ENCODE data around the gene ZSCAN21.

ZSCAN21 gene

GRCh38 chr7:100074841-100075240 is 25.3 kb downstream of the ZSCAN21 start:
- DNase-seq (ENCODE audit: low read depth in 2 of 3, low spot score in 2 of 3): no peak

- no peak for DNase-seq (ENCODE audit: low read depth in 2 of 3, low spot score in 2 of 3)
Measured at GRCh38 chr7:100075418-100075817, 25.8 kb downstream of the ZSCAN21 start.

- DNase-seq (ENCODE audit: low read depth in 2 of 3, low spot score in 2 of 3): no peak
Measured at GRCh38 chr7:100077205-100077604, 27.6 kb downstream of the ZSCAN21 start.

- DNase-seq (ENCODE audit: low read depth in 2 of 3, low spot score in 2 of 3): no peak
Measured at GRCh38 chr7:100079024-100079560, 29.5 kb downstream of the ZSCAN21 start.

- no peak for DNase-seq (ENCODE audit: low read depth in 2 of 3, low spot score in 2 of 3)
Measured at GRCh38 chr7:100080907-100081534, 31.4 kb downstream of the ZSCAN21 start.

GRCh38 chr7:100081535-100082102 is 32.0 kb downstream of the ZSCAN21 start, which contains the start of gene ZNF3:
Gene ZNF3 (minus strand): TSS chr7:100081723. CDS start chr7:100077357, 4,366 bp downstream.
- DNase-seq (ENCODE audit: low read depth in 2 of 3, low spot score in 2 of 3): peak; percentile 92 to 97 (median 97)

GRCh38 chr7:100082978-100083377 is 33.4 kb downstream of the ZSCAN21 start:
- DNase-seq (ENCODE audit: low read depth in 2 of 3, low spot score in 2 of 3): no peak

GRCh38 chr7:100085515-100085914 is 35.9 kb downstream of the ZSCAN21 start:
- no peak for DNase-seq (ENCODE audit: low read depth in 2 of 3, low spot score in 2 of 3)

GRCh38 chr7:100087055-100087750 is 37.6 kb downstream of the ZSCAN21 start:
- no peak for DNase-seq (ENCODE audit: low read depth in 2 of 3, low spot score in 2 of 3)

- DNase-seq (ENCODE audit: low read depth in 2 of 3, low spot score in 2 of 3): no peak
Measured at GRCh38 chr7:100088095-100088620, 38.6 kb downstream of the ZSCAN21 start.

- peak; percentile 71 to 85 (median 81) for DNase-seq (ENCODE audit: low read depth in 2 of 3, low spot score in 2 of 3)
Measured at GRCh38 chr7:100088621-100089457, 39.3 kb downstream of the ZSCAN21 start, which contains the start of gene COPS6. Gene COPS6 (plus strand): TSS chr7:100088969. CDS start chr7:100088991, 22 bp downstream.

GRCh38 chr7:100089458-100090196 is 40.1 kb downstream of the ZSCAN21 start:
- no peak for DNase-seq (ENCODE audit: low read depth in 2 of 3, low spot score in 2 of 3)

GRCh38 chr7:100090527-100091410 is 41.2 kb downstream of the ZSCAN21 start:
- no peak for DNase-seq (ENCODE audit: low read depth in 2 of 3, low spot score in 2 of 3)

- no peak for DNase-seq (ENCODE audit: low read depth in 2 of 3, low spot score in 2 of 3)
Measured at GRCh38 chr7:100091411-100092181, 42.0 kb downstream of the ZSCAN21 start.

GRCh38 chr7:100093054-100093453 is 43.5 kb downstream of the ZSCAN21 start:
- DNase-seq (ENCODE audit: low read depth in 2 of 3, low spot score in 2 of 3): no peak

GRCh38 chr7:100093498-100093897 is 43.9 kb downstream of the ZSCAN21 start:
- no peak for DNase-seq (ENCODE audit: low read depth in 2 of 3, low spot score in 2 of 3)

GRCh38 chr7:100093925-100094486 is 44.4 kb downstream of the ZSCAN21 start:
- DNase-seq (ENCODE audit: low read depth in 2 of 3, low spot score in 2 of 3): no peak

GRCh38 chr7:100095289-100095688 is 45.7 kb downstream of the ZSCAN21 start:
- no peak for DNase-seq (ENCODE audit: low read depth in 2 of 3, low spot score in 2 of 3)
